ENCODE results near the gene CDK5R1. TPM values are rescaled to one million over a fixed set of nuclear protein-coding genes. Genes with fewer than 3 reads are reported as not detected.

The CDK5R1 gene
- total RNA-seq, 1 experiment from 2014 or later, result 9.9 TPM

GRCh38 chr17:32467949-32468348 is 18.8 kb upstream of the CDK5R1 start (continued):
- TF ChIP-seq TEAD1 (CRISPR knock-in tag; IDR thresholded peaks at IDR 0.05) (no peak), ZNF219 (CRISPR knock-in tag; IDR thresholded peaks at IDR 0.05; ENCODE audit: borderline replicate concordance) (no peak), EMX1 (CRISPR knock-in tag; IDR thresholded peaks at IDR 0.05) (no peak), ATF2 (CRISPR knock-in tag; IDR thresholded peaks at IDR 0.05; ENCODE audit: borderline replicate concordance, low read depth) (no peak)

- ATAC-seq (no peak), DNase-seq (ENCODE audit: low spot score) (no peak)
- Mint-ChIP-seq H3K27me3 (ENCODE audit: low read depth) (no peaks in the 10 kb centered on the region), H3K27ac (no peak overlapping the region), H3K36me3 (peaks cover 78% of the 10 kb centered on the region), H3K4me3 (no peak overlapping the region), H3K9me3 (no peaks in the 10 kb centered on the region), H3K4me1 (no peaks in the 10 kb centered on the region)
- ChIA-PET POLR2A (no interaction called here), CTCF (interaction anchor here (1.5 to 1.6 kb wide), 2 partner anchors 9 to 26 kb away, joined by 5 to 6 read pairs; partner anchors contain the start of gene PSMD11)
- TF ChIP-seq USF1 (CRISPR knock-in tag; IDR thresholded peaks at IDR 0.05) (no peak), MAX (CRISPR knock-in tag; IDR thresholded peaks at IDR 0.05) (no peak), PRRX2 (CRISPR knock-in tag; IDR thresholded peaks at IDR 0.05) (no peak), ETV6 (CRISPR knock-in tag; IDR thresholded peaks at IDR 0.05) (no peak), SMAD4 (CRISPR knock-in tag; IDR thresholded peaks at IDR 0.05) (no peak), ZNF263 (CRISPR knock-in tag; IDR thresholded peaks at IDR 0.05; ENCODE audit: low read depth) (no peak), SP1 (CRISPR knock-in tag; conservative IDR thresholded peaks at IDR 0.05) (no peak), IRF2 (CRISPR knock-in tag; IDR thresholded peaks at IDR 0.05; ENCODE audit: borderline replicate concordance, low read depth) (no peak), AR (CRISPR knock-in tag; IDR thresholded peaks at IDR 0.05) (no peak), TCF7 (CRISPR knock-in tag; IDR thresholded peaks at IDR 0.05; ENCODE audit: low read depth) (no peak), MXD4 (CRISPR knock-in tag; IDR thresholded peaks at IDR 0.05; ENCODE audit: borderline replicate concordance) (no peak), MYBL2 (CRISPR knock-in tag; IDR thresholded peaks at IDR 0.05) (no peak), E2F4 (CRISPR knock-in tag; IDR thresholded peaks at IDR 0.05; ENCODE audit: borderline replicate concordance, low read depth) (no peak), ZNF121 (CRISPR knock-in tag; IDR thresholded peaks at IDR 0.05) (no peak), NFATC4 (CRISPR knock-in tag; IDR thresholded peaks at IDR 0.05) (no peak), ERG (CRISPR knock-in tag; IDR thresholded peaks at IDR 0.05) (no peak), MLX (CRISPR knock-in tag; IDR thresholded peaks at IDR 0.05) (no peak), IRF1 (CRISPR knock-in tag; IDR thresholded peaks at IDR 0.05) (no peak), E2F1 (CRISPR knock-in tag; IDR thresholded peaks at IDR 0.05) (no peak), ZNF396 (CRISPR knock-in tag; IDR thresholded peaks at IDR 0.05; ENCODE audit: borderline replicate concordance) (no peak)
These were observed 16.2 kb upstream of the CDK5R1 start for GRCh38 chr17:32470405-32471167.
